NCI-H524 treated with DMSO at 0.1 percent for 48 hours (cell line): ENCODE measurements around the gene DOCK8.

Source experiments
- DNase-seq: peaks from one replicate; lab custom pipeline; 2025; lab: John Stamatoyannopoulos, UW

Gene DOCK8

GRCh38 chr9:459491-460444, 245.1 kb downstream of the DOCK8 start:
- peak; percentile 4 for DNase-seq

- no peak for DNase-seq
Observed at GRCh38 chr9:462121-462520, 247.5 kb downstream of the DOCK8 start.

- peak; percentile 46 for DNase-seq
Observed at GRCh38 chr9:462606-463005, 247.9 kb downstream of the DOCK8 start.

- no peak for DNase-seq
Observed at GRCh38 chr9:463455-464171, 248.9 kb downstream of the DOCK8 start.

GRCh38 chr9:466747-467146, 252.1 kb downstream of the DOCK8 start:
- no peak for DNase-seq

GRCh38 chr9:468766-469426, 254.2 kb downstream of the DOCK8 start:
- DNase-seq: no peak

- peak; percentile 50 for DNase-seq
Observed at GRCh38 chr9:469672-470551, 255.2 kb downstream of the DOCK8 start.

GRCh38 chr9:470552-471194, 256.0 kb downstream of the DOCK8 start:
- DNase-seq: no peak

GRCh38 chr9:471320-471719, 256.7 kb downstream of the DOCK8 start:
- no peak for DNase-seq

GRCh38 chr9:472479-473075, 257.9 kb downstream of the DOCK8 start:
- DNase-seq: no peak

GRCh38 chr9:477193-477592, 262.5 kb downstream of the DOCK8 start:
- DNase-seq: no peak

- DNase-seq: no peak
Observed at GRCh38 chr9:479304-479970, 264.8 kb downstream of the DOCK8 start.

- no peak for DNase-seq
Observed at GRCh38 chr9:479971-480350, 265.3 kb downstream of the DOCK8 start.

- DNase-seq: no peak
Observed at GRCh38 chr9:482739-483138, 268.1 kb downstream of the DOCK8 start.

- DNase-seq: no peak
Observed at GRCh38 chr9:486156-486555, 271.5 kb downstream of the DOCK8 start.

- DNase-seq: no peak
Observed at GRCh38 chr9:487429-487828, 272.8 kb downstream of the DOCK8 start.

- no peak for DNase-seq
Observed at GRCh38 chr9:488448-488847, 273.8 kb downstream of the DOCK8 start.

- DNase-seq: no peak
Observed at GRCh38 chr9:489198-490197, 274.8 kb downstream of the DOCK8 start.

- no peak for DNase-seq
Observed at GRCh38 chr9:494764-495163, 280.1 kb downstream of the DOCK8 start.
